SU-DHL-6 (cell line): ENCODE measurements around the gene SLC23A1.

Source experiments
- H2AFZ ChIP-seq: fragments of 200-600 bp; sonication (generic); 2 replicates; pipeline ENCODE4 v1.6.1; 2014; ENCODE audit warnings: low read depth, mild to moderate bottlenecking, moderate library complexity, mixed read lengths, antibody characterized with exemption, low read length; ENCODE audit not compliant: severe bottlenecking
- H3F3A ChIP-seq: fragments of 200-600 bp; shearing (Covaris generic); 2 replicates; pipeline ENCODE4 v1.6.0; 2016; ENCODE audit warnings: antibody characterized with exemption, mild to moderate bottlenecking; ENCODE audit not compliant: insufficient read depth
- H3K27ac ChIP-seq: fragments of 200-600 bp; sonication (generic); 2 replicates; pipeline ENCODE4 v1.5.1; 2016; ENCODE audit warnings: low read depth, mild to moderate bottlenecking, low read length, moderate library complexity, mixed read lengths
- H3K27me3 ChIP-seq: fragments of 200-600 bp; sonication (generic), shearing (Covaris generic); 2 replicates; pipeline ENCODE4 v1.6.0; 2014; ENCODE audit warnings: mild to moderate bottlenecking, low read length
- H3K36me3 ChIP-seq: fragments of 200-600 bp; sonication (generic); 2 replicates; pipeline ENCODE4 v1.6.1; 2014; ENCODE audit warnings: mild to moderate bottlenecking, low read length, mixed read lengths
- H3K4me2 ChIP-seq: fragments of 300-600, 200-600 bp; shearing (Covaris generic), sonication (generic); 2 replicates; pipeline ENCODE4 v1.6.0; 2014; ENCODE audit warnings: low read length, low read depth, mild to moderate bottlenecking; ENCODE audit not compliant: poor library complexity, severe bottlenecking
- H3K4me3 ChIP-seq: fragments of 200-600 bp; sonication (generic); 2 replicates; pipeline ENCODE4 v1.5.1; 2014; ENCODE audit warnings: antibody characterized with exemption, low read length, mild to moderate bottlenecking, mixed read lengths; ENCODE audit not compliant: insufficient read depth, poor library complexity, severe bottlenecking
- H3K79me2 ChIP-seq: fragments of 200-600 bp; sonication (generic); 2 replicates; pipeline ENCODE4 v1.6.1; 2014; ENCODE audit warnings: mild to moderate bottlenecking, low read length, moderate library complexity; ENCODE audit not compliant: insufficient read depth
- H3K9ac ChIP-seq: fragments of 200-600 bp; sonication (generic); 2 replicates; pipeline ENCODE4 v1.7.0; 2014; ENCODE audit warnings: mild to moderate bottlenecking, low read length
- H3K9me2 ChIP-seq: fragments of 200-600 bp; sonication (generic); replicated peaks from 2 replicates; pipeline ENCODE4 v1.6.1; 2014; ENCODE audit warnings: low read length; ENCODE audit not compliant: insufficient read depth
- H3K9me3 ChIP-seq: fragments of 200-600 bp; sonication (generic); 2 replicates; pipeline ENCODE4 v1.6.1; 2014; ENCODE audit warnings: low read length, mixed read lengths; ENCODE audit not compliant: insufficient read depth
- H4K20me1 ChIP-seq: fragments of 200-600 bp; sonication (generic); 2 replicates; pipeline ENCODE4 v1.6.1; 2014; ENCODE audit warnings: low read depth, mild to moderate bottlenecking, antibody characterized with exemption, low read length, moderate library complexity, mixed read lengths
- EZH2phosphoT487 ChIP-seq: fragments of 200-600 bp; sonication (generic), shearing (Covaris generic); conservative IDR thresholded peaks from 2 replicates; pipeline ENCODE4 v1.6.1; 2018; ENCODE audit warnings: mild to moderate bottlenecking, antibody characterized with exemption, low read length, moderate library complexity, mixed read lengths
- TF ChIP-seq, protein P1 (sequence below): fragments of 200-600 bp; sonication (generic); IDR thresholded peaks from one replicate; pipeline ENCODE4 v1.5.1; 2017; ENCODE audit warnings: antibody characterized with exemption, mild to moderate bottlenecking, low read length, moderate library complexity; ENCODE audit not compliant: insufficient read depth, poor library complexity, severe bottlenecking

Gene SLC23A1

GRCh38 chr5:139379626-139380449 is 3.3 kb downstream of the SLC23A1 start:
- Histone ChIP-seq H3K36me3 (no peaks in the 10 kb centered on the region), H3K9ac (no peak overlapping the region), H3K4me2 (no peak overlapping the region), H3K9me3 (no peaks in the 10 kb centered on the region), H3K4me3 (no peak overlapping the region), H3K27ac (no peak overlapping the region), H3K79me2 (no peaks in the 10 kb centered on the region), H4K20me1 (no peaks in the 10 kb centered on the region), H2AFZ (no peak overlapping the region), H3K9me2 (no peaks in the 10 kb centered on the region), H3K27me3 (no peaks in the 10 kb centered on the region), H3F3A (peaks cover 6% of the 10 kb centered on the region)
- no peak for TF ChIP-seq EZH2phosphoT487
- TF ChIP-seq, protein P1, sequence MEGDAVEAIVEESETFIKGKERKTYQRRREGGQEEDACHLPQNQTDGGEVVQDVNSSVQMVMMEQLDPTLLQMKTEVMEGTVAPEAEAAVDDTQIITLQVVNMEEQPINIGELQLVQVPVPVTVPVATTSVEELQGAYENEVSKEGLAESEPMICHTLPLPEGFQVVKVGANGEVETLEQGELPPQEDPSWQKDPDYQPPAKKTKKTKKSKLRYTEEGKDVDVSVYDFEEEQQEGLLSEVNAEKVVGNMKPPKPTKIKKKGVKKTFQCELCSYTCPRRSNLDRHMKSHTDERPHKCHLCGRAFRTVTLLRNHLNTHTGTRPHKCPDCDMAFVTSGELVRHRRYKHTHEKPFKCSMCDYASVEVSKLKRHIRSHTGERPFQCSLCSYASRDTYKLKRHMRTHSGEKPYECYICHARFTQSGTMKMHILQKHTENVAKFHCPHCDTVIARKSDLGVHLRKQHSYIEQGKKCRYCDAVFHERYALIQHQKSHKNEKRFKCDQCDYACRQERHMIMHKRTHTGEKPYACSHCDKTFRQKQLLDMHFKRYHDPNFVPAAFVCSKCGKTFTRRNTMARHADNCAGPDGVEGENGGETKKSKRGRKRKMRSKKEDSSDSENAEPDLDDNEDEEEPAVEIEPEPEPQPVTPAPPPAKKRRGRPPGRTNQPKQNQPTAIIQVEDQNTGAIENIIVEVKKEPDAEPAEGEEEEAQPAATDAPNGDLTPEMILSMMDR, result no peak

- Histone ChIP-seq H3K4me2 (no peak overlapping the region), H3K9ac (no peak overlapping the region), H4K20me1 (no peaks in the 10 kb centered on the region), H3K36me3 (no peaks in the 10 kb centered on the region), H3K79me2 (no peaks in the 10 kb centered on the region), H3F3A (peaks cover 5% of the 10 kb centered on the region; the same call in 1 of the 2 replicates), H3K9me3 (no peaks in the 10 kb centered on the region), H3K27me3 (no peaks in the 10 kb centered on the region), H3K9me2 (no peaks in the 10 kb centered on the region), H3K4me3 (no peak overlapping the region), H2AFZ (no peak overlapping the region), H3K27ac (no peak overlapping the region)
- TF ChIP-seq, protein P1, result no peak
- no peak for TF ChIP-seq EZH2phosphoT487
Observed at GRCh38 chr5:139378941-139379361, 4.1 kb downstream of the SLC23A1 start.

DNA sequence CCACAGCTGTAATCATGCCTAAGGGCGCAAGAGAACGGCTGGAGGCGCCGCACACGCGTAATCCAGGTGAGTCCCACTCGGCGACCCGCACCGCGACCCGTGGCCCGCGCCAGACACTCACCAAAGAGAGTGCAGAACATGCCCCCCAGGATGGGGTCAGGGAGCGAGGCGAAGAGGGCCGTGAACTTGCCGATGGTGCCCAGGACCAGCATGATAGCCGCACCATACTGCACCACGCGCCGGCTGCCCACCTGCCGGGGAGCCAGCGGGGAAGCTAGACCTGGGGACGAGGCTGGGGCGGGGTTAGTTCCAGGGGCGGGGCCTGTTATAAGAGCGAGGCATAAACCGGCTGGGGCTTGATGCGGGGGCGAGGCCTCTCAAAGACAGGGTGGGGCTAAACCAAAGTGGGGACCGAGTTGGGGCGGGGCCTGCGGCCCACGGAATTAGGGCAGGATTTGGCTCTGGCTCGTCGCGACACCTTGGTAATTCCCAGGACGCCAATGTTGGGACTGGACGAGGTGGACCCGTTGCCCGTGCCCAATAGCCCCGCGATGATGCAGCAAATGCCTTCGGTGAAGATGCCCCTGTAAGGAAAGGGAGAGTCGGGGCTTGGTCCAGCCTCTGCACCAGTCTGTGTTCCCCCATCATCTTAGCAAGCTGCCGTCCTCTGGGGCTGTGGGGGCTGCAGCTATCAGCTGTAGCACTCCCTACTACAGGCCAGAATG is 4.8 kb downstream of the SLC23A1 start:
- Histone ChIP-seq H3K9me2 (no peaks in the 10 kb centered on the region), H3K4me2 (no peak overlapping the region), H4K20me1 (no peaks in the 10 kb centered on the region), H3K36me3 (no peaks in the 10 kb centered on the region), H3K9ac (no peak overlapping the region), H3K4me3 (no peak overlapping the region), H2AFZ (no peak overlapping the region), H3K9me3 (no peaks in the 10 kb centered on the region), H3K79me2 (no peaks in the 10 kb centered on the region), H3F3A (no peaks in the 10 kb centered on the region), H3K27ac (no peak overlapping the region), H3K27me3 (no peaks in the 10 kb centered on the region)
- TF ChIP-seq EZH2phosphoT487, result no peak
- TF ChIP-seq, protein P1, result no peak
